Measurements from ENCODE around the gene CRYL1. TPM values are rescaled to one million over a fixed set of nuclear protein-coding genes. Genes with fewer than 3 reads are reported as not detected.

Gene CRYL1
- total and polyA plus RNA-seq, 2 of the 8 experiments (the other 6 are each of a cell fraction or from before 2014, with no cell fraction given): 1.9 to 6.4 TPM

DNA sequence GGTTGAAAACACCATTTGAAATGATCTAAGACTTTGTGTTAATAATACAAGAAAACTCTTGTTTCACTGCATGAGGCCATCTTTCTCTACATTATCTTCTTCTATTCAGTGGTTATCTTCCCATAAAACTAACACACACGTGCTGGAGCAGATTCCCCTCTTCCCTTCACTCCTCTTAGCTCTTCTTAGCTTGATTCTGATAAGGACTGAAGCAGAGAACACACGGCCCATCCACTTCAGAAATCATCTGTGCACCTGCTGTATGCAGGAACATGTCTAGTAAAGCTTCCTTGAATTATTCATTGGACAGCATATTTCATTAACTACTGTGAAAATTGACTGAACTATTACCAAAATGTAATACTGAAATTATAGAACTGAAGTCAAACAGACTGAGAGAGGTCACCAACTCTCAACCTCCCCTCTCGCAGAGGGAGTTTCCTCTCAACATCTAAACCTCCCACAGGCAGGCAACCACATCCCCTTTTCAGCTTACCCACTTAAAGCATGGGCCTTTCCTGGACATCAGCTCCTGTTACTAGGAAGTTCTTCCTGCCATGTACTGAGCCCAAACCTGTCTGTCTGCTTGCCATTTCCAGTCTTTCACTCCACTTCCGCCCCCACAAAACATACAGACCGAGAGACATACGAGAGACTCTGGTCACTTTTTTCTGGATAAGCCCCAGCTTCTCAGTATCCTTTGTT is 113.9 kb downstream of the CRYL1 start (continued):
- TF ChIP-seq, protein P1, sequence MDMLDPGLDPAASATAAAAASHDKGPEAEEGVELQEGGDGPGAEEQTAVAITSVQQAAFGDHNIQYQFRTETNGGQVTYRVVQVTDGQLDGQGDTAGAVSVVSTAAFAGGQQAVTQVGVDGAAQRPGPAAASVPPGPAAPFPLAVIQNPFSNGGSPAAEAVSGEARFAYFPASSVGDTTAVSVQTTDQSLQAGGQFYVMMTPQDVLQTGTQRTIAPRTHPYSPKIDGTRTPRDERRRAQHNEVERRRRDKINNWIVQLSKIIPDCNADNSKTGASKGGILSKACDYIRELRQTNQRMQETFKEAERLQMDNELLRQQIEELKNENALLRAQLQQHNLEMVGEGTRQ (IDR thresholded peaks at IDR 0.05; ENCODE audit: low read length): no peak
- no peak for TF ChIP-seq SP4 (IDR thresholded peaks at IDR 0.05; ENCODE audit: low read length)
- no peak for TF ChIP-seq POLR2A (IDR thresholded peaks at IDR 0.05; ENCODE audit: control extremely low read depth in 1 of 2, low read depth in 2 of 2, low read length in 2 of 2)
- no peak for TF ChIP-seq HDAC2 (IDR thresholded peaks at IDR 0.05; ENCODE audit: borderline replicate concordance in 1 of 2, low read depth in 2 of 2, low read length in 2 of 2)
- TF ChIP-seq JUN (IDR thresholded peaks at IDR 0.05; ENCODE audit: low read depth, low read length): no peak
- no peak for TF ChIP-seq SAP30 (IDR thresholded peaks at IDR 0.05; ENCODE audit: insufficient read depth, insufficient replicate concordance, low read length)
- TF ChIP-seq CEBPB (IDR thresholded peaks at IDR 0.05; ENCODE audit: low read depth, low read length): no peak
- TF ChIP-seq RNF2 (IDR thresholded peaks at IDR 0.05; ENCODE audit: borderline replicate concordance, low read depth, low read length, missing control alignments, poor library complexity, severe bottlenecking): no peak
- no peak for TF ChIP-seq TEAD4 (IDR thresholded peaks at IDR 0.05; ENCODE audit: low read depth, low read length)
